ENCODE results near the gene POLD4. TPM values are rescaled to one million over a fixed set of nuclear protein-coding genes. Genes with fewer than 3 reads are reported as not detected.

The POLD4 gene
- total and polyA plus RNA-seq, 7 donors: 48.5 to 748 (median 78.9) TPM

- no peak for DNase-seq
These were observed 35.3 kb downstream of the POLD4 start for GRCh38 chr11:67317888-67318555.

DNA sequence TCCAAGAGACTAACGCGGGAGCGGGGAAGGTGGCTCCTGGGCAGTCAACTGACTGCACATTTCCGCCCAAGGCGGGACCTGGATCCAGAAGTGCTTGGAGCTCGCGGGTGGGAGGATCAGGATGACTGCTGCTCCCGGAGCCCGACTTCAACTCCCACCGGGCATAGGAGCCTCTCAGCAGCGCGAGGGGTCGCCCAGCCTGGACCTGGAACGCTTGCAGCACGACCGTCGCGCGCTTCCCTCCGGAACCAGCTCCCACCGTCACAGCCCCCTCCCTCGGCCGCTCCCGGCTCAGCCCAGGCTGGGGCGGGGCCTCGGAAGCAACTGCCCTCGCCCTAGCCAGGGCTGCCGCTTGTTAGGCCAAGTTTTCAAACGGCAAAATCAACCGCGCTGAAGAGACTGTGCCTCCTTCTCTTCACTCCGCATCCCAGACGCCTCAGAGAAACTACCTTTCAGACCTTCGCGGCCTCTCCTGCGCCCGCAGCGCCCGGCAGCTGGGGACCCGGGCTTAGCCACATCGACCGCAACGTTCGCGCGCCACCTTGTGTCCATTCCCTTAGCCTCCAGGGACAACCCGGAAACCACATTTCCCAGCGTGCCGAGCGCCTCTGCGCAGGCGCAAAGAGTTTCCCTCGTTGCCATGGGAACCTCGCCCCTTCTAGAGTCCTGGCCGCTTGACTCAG lies 36.0 kb downstream of the POLD4 start:
- peak; percentile 97 for DNase-seq
- H3K36me3 ChIP-seq: no peaks in the 10 kb centered on the region
- no peaks in the 10 kb centered on the region for H3K27me3 ChIP-seq
- peaks cover 0 to 34% (median 26%) of the 10 kb centered on the region in 4 donors for H3K4me1 ChIP-seq
- 0% methylated on average over 55 of the region's 55 CpGs for WGBS, 2 donors
- no peaks in the 10 kb centered on the region for H3K9me3 ChIP-seq
- intact Hi-C loops (cut with DNase I): loop anchor here (1.0 to 5.0 kb wide), 3 partner anchors 29 to 235 kb away; partner anchors contain the start of genes ANKRD13D and GRK2
- no peak for TF ChIP-seq EP300 (IDR thresholded peaks at IDR 0.05)
- TF ChIP-seq POLR2AphosphoS5 (IDR thresholded peaks at IDR 0.05): peak; percentile 19 to 78 (median 51)
- TF ChIP-seq, protein P1, sequence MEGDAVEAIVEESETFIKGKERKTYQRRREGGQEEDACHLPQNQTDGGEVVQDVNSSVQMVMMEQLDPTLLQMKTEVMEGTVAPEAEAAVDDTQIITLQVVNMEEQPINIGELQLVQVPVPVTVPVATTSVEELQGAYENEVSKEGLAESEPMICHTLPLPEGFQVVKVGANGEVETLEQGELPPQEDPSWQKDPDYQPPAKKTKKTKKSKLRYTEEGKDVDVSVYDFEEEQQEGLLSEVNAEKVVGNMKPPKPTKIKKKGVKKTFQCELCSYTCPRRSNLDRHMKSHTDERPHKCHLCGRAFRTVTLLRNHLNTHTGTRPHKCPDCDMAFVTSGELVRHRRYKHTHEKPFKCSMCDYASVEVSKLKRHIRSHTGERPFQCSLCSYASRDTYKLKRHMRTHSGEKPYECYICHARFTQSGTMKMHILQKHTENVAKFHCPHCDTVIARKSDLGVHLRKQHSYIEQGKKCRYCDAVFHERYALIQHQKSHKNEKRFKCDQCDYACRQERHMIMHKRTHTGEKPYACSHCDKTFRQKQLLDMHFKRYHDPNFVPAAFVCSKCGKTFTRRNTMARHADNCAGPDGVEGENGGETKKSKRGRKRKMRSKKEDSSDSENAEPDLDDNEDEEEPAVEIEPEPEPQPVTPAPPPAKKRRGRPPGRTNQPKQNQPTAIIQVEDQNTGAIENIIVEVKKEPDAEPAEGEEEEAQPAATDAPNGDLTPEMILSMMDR (IDR thresholded peaks at IDR 0.05): peak; percentile 94 to 100 (median 98)
- TF ChIP-seq POLR2A (IDR thresholded peaks at IDR 0.05): peak in 1 of 2 donors; percentile 83
- peak overlapping the region; percentile 53 to 80 (median 72) for H3K4me3 ChIP-seq
- H3K27ac ChIP-seq: peak overlapping the region; percentile 85 to 98 (median 90)

More at GRCh38 chr11:67317888-67318555, 35.3 kb downstream of the POLD4 start:
- Histone ChIP-seq H3K27ac (peak overlapping the region; percentile 85 to 98 (median 90)), H3K9me3 (no peaks in the 10 kb centered on the region), H3K4me1 (peaks cover 0 to 34% (median 26%) of the 10 kb centered on the region in 4 donors), H3K27me3 (no peaks in the 10 kb centered on the region), H3K4me3 (peak overlapping the region; percentile 53 to 80 (median 72)), H3K36me3 (no peaks in the 10 kb centered on the region)
- TF ChIP-seq EP300 (IDR thresholded peaks at IDR 0.05) (no peak), POLR2AphosphoS5 (IDR thresholded peaks at IDR 0.05) (no peak), POLR2A (IDR thresholded peaks at IDR 0.05) (no peak)
- TF ChIP-seq, protein P1 (IDR thresholded peaks at IDR 0.05): no peak
- intact Hi-C loops (cut with DNase I): loop anchor here (1.0 to 5.0 kb wide), 3 partner anchors 29 to 236 kb away; partner anchors contain the start of genes ANKRD13D and GRK2
- 0 to 1% methylated on average over 53 of the region's 53 CpGs for WGBS, 2 donors

DNA sequence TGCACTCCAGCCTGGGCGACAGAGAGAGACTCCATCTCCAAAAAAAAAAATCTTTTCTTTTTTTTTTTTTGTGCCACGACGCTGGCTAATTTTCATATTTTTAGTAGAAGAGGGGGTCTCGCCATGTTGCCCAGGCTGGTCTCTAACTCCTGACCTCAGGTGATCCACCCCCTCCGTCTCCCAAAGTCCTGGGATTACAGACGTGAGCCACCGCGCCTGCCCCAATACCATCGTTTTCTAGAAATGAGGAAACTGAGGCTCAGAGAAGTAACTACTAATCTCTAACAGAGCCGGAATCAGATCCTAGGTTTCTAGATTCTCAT lies 36.5 kb downstream of the POLD4 start:
- Histone ChIP-seq H3K27me3 (no peaks in the 10 kb centered on the region), H3K36me3 (no peaks in the 10 kb centered on the region), H3K4me1 (peaks cover 0 to 34% (median 26%) of the 10 kb centered on the region in 4 donors), H3K4me3 (peak overlapping the region; percentile 53 to 80 (median 72)), H3K9me3 (no peaks in the 10 kb centered on the region), H3K27ac (peak overlapping the region; percentile 85 to 98 (median 90))
- TF ChIP-seq EP300 (IDR thresholded peaks at IDR 0.05) (no peak), POLR2AphosphoS5 (IDR thresholded peaks at IDR 0.05) (no peak), POLR2A (IDR thresholded peaks at IDR 0.05) (no peak)
- TF ChIP-seq, protein P1 (IDR thresholded peaks at IDR 0.05): no peak
- intact Hi-C loops (cut with DNase I): loop anchor here (1.0 to 5.0 kb wide), 3 partner anchors 28 to 235 kb away; partner anchors contain the start of genes ANKRD13D and GRK2
- no peak for DNase-seq
- 1% methylated on average over 10 of the region's 10 CpGs for WGBS, 2 donors

- TF ChIP-seq POLR2AphosphoS5 (IDR thresholded peaks at IDR 0.05): no peak
- no peak for TF ChIP-seq POLR2A (IDR thresholded peaks at IDR 0.05)
- TF ChIP-seq EP300 (IDR thresholded peaks at IDR 0.05): no peak
- TF ChIP-seq, protein P1 (IDR thresholded peaks at IDR 0.05): no peak
- no peak overlapping the region for H3K27ac ChIP-seq
These were observed 37.9 kb downstream of the POLD4 start for GRCh38 chr11:67315325-67315909.

More at GRCh38 chr11:67315325-67315909, 37.9 kb downstream of the POLD4 start:
- no peak overlapping the region for H3K4me3 ChIP-seq
- WGBS, 2 donors: 83 to 87% methylated on average over 9 of the region's 9 CpGs
- no peaks in the 10 kb centered on the region for H3K27me3 ChIP-seq
- H3K4me1 ChIP-seq: peaks cover 0 to 29% (median 25%) of the 10 kb centered on the region in 4 donors
- intact Hi-C loops (cut with DNase I): loop anchor here (5.0 kb wide), 1 partner anchor 233 kb away; no protein-coding TSS in a partner anchor
- H3K36me3 ChIP-seq: peaks cover 0 to 4% (median 0%) of the 10 kb centered on the region in 4 donors
- no peak for DNase-seq
- no peaks in the 10 kb centered on the region for H3K9me3 ChIP-seq
